ENCODE results near the gene AFF3. TPM values are rescaled to one million over a fixed set of nuclear protein-coding genes. Genes with fewer than 3 reads are reported as not detected.

Gene AFF3
- total and polyA plus RNA-seq, 10 donors = 6.0 to 92.2 (median 64.0) TPM

DNA sequence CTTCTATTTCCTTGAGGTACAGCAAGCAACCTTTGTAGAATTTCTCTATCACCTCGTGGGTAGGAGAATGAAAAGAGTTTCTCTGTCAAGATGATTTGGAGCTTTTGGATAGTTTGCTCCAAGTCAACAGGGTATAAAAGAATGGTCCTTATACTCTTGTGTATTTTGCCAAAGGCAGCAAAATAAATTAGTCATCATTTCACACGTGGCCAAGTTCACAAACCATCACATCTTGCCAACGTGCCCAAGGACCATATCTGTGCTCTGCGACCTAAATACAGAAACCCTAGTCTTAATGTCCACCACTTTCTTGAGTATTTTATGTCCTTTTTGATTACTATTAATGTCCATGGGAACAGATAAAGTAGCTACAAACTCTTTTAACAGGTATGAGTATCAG, 262.9 kb downstream of the AFF3 start:
- Histone ChIP-seq H3K9me3 (no peaks in the 10 kb centered on the region), H3K36me3 (no peaks in the 10 kb centered on the region), H3K4me1 (peaks cover 10 to 70% (median 31%) of the 10 kb centered on the region in 6 donors), H3K4me3 (no peak overlapping the region), H3K27me3 (replicated peaks in 1 of 7) (no peaks in the 10 kb centered on the region), H3K27ac (no peak overlapping the region)
- no peak for DNase-seq
- intact Hi-C loops (cut with DNase I; ENCODE audit: low total_unique reads) = no loop called here
- 63 to 80% (median 73%) methylated on average over 4 of the region's 4 CpGs for WGBS, 5 donors
- no peak for TF ChIP-seq POLR2AphosphoS5 (IDR thresholded peaks at IDR 0.05)
- no peak for TF ChIP-seq CTCF (IDR thresholded peaks at IDR 0.05 in 8 of 11, conservative IDR thresholded peaks at IDR 0.05 in 3 of 11)
- no peak for TF ChIP-seq POLR2A (IDR thresholded peaks at IDR 0.05)

DNA sequence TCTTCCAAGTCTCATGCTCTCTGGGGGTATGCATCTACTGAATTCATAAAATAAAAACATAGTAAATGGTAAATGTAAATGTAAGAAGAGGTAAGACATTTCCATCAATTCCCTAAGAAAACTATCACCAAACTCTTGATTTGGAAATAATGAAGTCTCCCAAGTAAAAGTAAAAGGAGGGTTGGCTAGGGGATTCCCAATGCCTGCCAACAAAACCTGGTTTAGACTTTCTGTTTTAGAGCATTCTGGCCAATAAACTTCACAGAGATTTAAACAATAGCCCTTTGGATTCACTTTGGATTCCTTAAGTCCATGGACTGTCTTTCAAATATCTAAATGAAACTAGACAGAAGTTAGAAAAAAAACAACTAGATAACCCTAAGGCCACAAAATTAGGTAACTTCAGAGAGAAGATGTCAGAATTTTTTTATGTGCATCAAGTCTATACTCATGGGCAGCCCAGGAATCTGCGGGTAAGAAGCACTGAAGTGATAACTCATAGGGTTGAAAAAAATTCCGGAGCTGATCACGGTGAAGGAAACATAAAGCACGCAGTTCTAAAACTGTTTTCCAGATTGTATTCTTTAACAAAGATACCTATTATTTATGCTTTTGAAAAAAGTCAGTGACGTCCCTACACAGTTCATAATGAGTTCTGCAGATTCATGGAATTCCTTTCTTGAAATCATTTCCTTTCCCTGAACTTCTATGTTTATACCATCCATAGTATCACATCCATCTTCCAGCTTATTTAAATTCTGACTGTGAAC, 263.6 kb downstream of the AFF3 start:
- no peaks in the 10 kb centered on the region for H3K27me3 ChIP-seq (replicated peaks in 1 of 7)
- H3K9me3 ChIP-seq = no peaks in the 10 kb centered on the region
- H3K27ac ChIP-seq = no peak overlapping the region
- 66 to 79% (median 75%) methylated on average over 5 of the region's 5 CpGs for WGBS, 5 donors
- H3K36me3 ChIP-seq = peaks cover 0 to 6% (median 0%) of the 10 kb centered on the region in 6 donors
- TF ChIP-seq CTCF (IDR thresholded peaks at IDR 0.05 in 8 of 11, conservative IDR thresholded peaks at IDR 0.05 in 3 of 11) = no peak
- peaks cover 10 to 65% (median 31%) of the 10 kb centered on the region in 6 donors for H3K4me1 ChIP-seq
- intact Hi-C loops (cut with DNase I; ENCODE audit: low total_unique reads) = no loop called here
- H3K4me3 ChIP-seq = no peak overlapping the region
- DNase-seq = no peak

DNA sequence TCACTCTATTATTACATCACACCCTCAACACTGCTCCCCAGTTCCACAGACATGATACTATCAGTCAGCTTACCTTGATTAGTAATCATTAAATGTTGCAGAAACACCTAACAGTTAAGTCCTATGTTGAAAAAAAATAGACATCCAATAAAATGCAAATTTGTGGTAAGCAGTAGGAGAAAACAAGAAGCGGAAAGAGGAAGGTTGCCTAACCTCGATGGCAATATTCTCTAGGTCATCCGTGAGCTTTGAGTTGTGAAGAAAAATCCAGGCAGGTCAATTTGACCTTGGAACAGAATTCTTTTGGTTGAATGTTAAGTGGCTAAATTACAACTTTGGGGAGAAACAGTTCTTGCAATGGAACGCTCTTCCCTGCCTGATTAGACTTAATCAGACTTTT, 264.4 kb downstream of the AFF3 start:
- no peak for TF ChIP-seq CTCF (IDR thresholded peaks at IDR 0.05 in 8 of 11, conservative IDR thresholded peaks at IDR 0.05 in 3 of 11)
- no peak for TF ChIP-seq POLR2A (IDR thresholded peaks at IDR 0.05)
- no peak for TF ChIP-seq POLR2AphosphoS5 (IDR thresholded peaks at IDR 0.05)
- Histone ChIP-seq H3K27ac (no peak overlapping the region), H3K4me3 (no peak overlapping the region), H3K27me3 (replicated peaks in 1 of 7) (no peaks in the 10 kb centered on the region), H3K4me1 (peaks cover 10 to 57% (median 30%) of the 10 kb centered on the region in 6 donors), H3K36me3 (peaks cover 0 to 7% (median 0%) of the 10 kb centered on the region in 6 donors), H3K9me3 (no peaks in the 10 kb centered on the region)
- 46 to 59% (median 48%) methylated on average over 4 of the region's 4 CpGs for WGBS, 5 donors
- intact Hi-C loops (cut with DNase I; ENCODE audit: low total_unique reads) = no loop called here
- no peak for DNase-seq

DNA sequence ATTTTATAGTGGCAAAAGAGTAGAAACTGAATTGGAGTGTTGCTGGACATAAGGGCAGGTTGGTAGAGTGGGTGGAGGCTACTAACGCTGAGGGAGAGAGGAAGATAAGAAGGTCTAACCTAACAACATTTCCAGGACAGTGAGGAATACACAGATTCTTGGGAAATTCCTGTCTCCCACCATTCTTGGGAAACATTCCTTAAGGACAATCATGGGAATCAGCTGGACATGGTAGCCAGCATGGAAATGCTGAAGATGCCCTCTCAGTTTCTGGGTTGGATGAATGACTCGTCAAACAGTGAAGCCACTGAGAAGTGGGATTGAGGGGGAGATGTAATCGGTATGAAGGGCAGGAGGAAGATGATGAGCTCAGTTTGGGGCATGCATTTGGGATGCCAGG, 265.4 kb downstream of the AFF3 start:
- WGBS, 5 donors = 89 to 99% (median 92%) methylated on average over 3 of the region's 3 CpGs
- TF ChIP-seq POLR2AphosphoS5 (IDR thresholded peaks at IDR 0.05) = no peak
- no peak for TF ChIP-seq CTCF (IDR thresholded peaks at IDR 0.05 in 8 of 11, conservative IDR thresholded peaks at IDR 0.05 in 3 of 11)

More for the DNA sequence above, 265.4 kb downstream of the AFF3 start:
- no peak overlapping the region for H3K27ac ChIP-seq
- peaks cover 5 to 47% (median 22%) of the 10 kb centered on the region in 6 donors for H3K4me1 ChIP-seq
- DNase-seq = no peak
- intact Hi-C loops (cut with DNase I; ENCODE audit: low total_unique reads) = no loop called here
- H3K36me3 ChIP-seq = peaks cover 0 to 8% (median 0%) of the 10 kb centered on the region in 6 donors
- H3K27me3 ChIP-seq (replicated peaks in 1 of 7) = no peaks in the 10 kb centered on the region
- H3K4me3 ChIP-seq = no peak overlapping the region
- no peaks in the 10 kb centered on the region for H3K9me3 ChIP-seq

Measured in spleen (tissue), 11 donors.